NCI-H2196 (cell line): ENCODE data around the gene ABCC2.
"Not testable (repeated sequence)": the region's sequence is repeated elsewhere in the genome, so short reads cannot be mapped to it uniquely, and the experiment has no call there.

Source experiments
- DNase-seq: peaks from one replicate; lab custom pipeline; 2025; ENCODE audit not compliant: unreplicated experiment; lab: John Stamatoyannopoulos, UW

ABCC2 gene

GRCh38 chr10:99851825-99852224 is 69.4 kb downstream of the ABCC2 start:
- DNase-seq, result no peak

- DNase-seq, result no peak
Observed at GRCh38 chr10:99852481-99853213, 70.2 kb downstream of the ABCC2 start.

- DNase-seq, result no peak
Observed at GRCh38 chr10:99853655-99854054, 71.2 kb downstream of the ABCC2 start.

- DNase-seq, result no peak
Observed at GRCh38 chr10:99854860-99855259, 72.4 kb downstream of the ABCC2 start.

DNA sequence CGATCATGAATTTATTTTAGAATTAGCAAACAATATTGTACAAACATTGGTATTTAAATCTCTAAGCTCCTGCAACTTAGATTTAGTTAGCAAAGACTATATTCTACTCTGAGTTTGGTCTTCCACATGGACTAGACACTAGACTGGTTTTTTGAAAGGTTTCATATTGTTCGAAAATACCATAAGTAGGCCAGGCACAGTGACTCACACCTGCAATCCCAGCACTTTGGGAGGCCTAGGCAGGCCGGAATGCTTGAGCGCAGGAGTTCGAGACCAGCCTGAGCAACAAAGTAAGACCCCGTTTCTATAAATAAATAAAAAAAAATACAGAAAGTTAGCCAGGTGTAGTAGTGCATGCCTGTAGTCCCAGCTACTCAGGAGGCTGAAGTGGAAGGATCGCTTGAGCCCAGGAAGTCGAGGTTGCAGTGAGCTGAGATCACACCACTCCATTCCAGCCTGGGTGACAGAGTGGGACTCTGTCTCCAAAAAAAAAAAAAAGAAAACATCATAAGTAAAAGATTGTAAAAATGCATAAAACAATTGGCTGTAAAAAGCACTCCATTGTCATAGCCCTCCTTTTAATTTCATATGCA is 73.1 kb downstream of the ABCC2 start:
- DNase-seq, result no peak

- DNase-seq, result no peak
Observed at GRCh38 chr10:99858849-99859248, 76.4 kb downstream of the ABCC2 start.

GRCh38 chr10:99859585-99859984 is 77.1 kb downstream of the ABCC2 start:
- DNase-seq, result no peak

GRCh38 chr10:99860466-99860865 is 78.0 kb downstream of the ABCC2 start:
- DNase-seq, result no peak

- not testable (repeated sequence) for DNase-seq
Observed at GRCh38 chr10:99863535-99864240, 81.2 kb downstream of the ABCC2 start.

GRCh38 chr10:99867250-99867649 is 84.8 kb downstream of the ABCC2 start:
- not testable (repeated sequence) for DNase-seq

- no peak for DNase-seq
Observed at GRCh38 chr10:99869581-99870122, 87.2 kb downstream of the ABCC2 start.

GRCh38 chr10:99870123-99870730 is 87.8 kb downstream of the ABCC2 start:
- DNase-seq, result no peak

DNA sequence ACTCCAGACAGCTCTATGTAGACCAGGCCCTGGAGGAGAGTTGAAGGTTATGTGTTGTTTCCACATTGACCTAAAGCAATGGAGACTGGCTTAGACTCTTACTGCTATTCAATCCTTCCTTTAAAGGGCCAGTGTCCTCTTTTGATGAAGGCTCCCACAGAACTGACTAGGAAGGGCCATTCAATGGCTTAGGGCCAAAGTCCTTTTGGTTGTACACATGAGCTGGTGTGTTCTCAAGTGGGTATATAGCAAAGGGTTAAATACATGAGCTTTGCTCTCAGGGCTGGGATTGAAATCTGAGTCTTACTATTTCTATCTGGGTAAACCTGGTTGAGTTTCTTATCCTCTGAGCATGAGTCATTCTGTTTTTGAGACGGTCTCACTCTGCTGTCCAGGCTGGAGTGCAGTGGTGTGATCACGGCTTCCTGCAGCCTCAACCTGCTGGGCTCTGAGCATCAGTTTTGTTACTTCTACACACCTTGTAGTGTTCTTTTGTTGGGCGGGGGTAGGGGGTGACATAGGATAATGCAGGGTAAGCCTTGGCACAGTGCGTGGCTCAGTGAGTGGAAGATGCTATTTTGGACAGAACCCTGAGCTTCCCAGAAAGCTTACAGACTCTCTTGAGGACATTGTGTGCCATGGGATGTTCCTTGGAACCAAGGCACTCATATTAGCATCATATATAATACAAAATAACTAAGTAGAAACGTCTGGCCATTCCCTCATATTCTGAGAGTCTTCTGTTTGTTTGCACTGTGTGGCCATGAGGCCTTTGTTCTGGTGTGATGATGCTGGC is 90.1 kb downstream of the ABCC2 start:
- no peak for DNase-seq

GRCh38 chr10:99873846-99874245 is 91.4 kb downstream of the ABCC2 start:
- DNase-seq, result no peak

DNA sequence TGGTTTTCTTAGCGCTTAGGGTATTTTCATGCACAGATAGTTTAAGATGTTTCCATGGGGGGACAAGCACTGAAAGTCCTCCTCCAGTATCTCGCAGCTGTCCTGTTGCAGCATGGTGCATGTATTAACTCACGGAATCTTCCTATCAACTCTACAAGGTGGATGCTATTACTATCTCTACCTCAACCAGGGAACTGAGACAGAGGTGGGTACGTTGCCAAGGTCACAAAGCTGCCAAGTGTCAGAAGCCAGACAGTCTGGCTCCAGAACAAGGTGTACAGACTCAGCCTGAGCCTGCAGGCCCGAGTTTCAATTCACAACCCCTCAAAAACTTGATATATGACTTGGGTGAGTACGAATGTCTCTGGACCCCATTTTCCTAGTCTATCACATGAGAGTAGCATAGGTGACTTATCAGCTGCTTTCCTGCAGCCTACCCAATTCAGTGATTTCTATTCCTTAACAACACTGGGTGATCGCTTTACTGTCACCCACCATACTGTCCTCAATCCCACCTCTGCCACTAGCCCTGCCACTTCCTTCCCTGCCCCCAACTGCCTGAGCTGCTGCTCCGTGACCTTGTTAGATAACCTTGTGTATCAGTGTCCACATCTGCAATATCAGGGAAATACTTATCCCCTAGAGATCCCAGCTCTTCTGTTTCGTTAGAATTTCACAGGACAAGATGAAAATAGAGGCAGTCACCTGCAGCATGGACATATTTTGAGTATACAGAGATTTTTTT is 92.1 kb downstream of the ABCC2 start:
- no peak for DNase-seq

- no peak for DNase-seq
Observed at GRCh38 chr10:99875473-99875872, 93.0 kb downstream of the ABCC2 start.

GRCh38 chr10:99880080-99880835 is 97.8 kb downstream of the ABCC2 start:
- DNase-seq, result no peak

DNA sequence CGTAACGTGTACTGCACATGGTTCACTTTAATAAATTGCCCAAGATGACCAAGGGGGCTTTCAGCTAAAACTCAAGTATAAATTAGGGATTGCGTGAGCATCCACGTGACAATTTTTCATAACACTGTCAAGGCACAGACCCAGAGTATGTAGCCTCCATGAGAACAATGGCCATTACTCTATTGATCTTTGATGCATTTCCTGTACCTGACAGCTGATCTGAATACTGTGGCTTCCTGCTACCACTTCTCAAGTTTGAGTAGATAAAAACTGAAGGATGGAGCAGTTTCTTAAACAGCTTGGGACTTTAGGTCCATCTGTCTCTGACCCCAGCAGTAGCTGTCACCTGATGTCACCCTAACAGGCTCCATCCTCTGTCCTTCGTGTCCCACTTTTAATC is 98.9 kb downstream of the ABCC2 start:
- no peak for DNase-seq

DNA sequence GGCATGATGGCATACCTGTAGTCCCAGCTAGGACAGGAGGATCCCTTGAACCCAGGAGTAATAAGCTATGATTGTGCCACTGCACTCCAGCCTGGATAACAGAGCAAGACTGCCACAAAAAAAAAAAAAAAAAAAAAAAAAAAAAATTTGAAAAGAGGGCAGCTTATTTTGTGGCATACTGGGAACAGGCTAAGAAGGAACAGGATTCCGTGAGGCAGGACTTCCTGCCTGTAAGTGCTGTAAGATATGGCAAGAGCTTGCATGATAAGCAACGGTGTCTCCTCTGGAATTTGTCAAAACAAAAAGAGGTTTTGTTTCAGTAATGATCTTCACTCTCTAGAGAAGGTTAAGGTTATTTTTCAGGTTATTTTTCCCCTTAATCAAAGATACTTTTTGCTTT is 101.1 kb downstream of the ABCC2 start:
- no peak for DNase-seq
